ENCODE data around the gene LRRC4C.

DNA sequence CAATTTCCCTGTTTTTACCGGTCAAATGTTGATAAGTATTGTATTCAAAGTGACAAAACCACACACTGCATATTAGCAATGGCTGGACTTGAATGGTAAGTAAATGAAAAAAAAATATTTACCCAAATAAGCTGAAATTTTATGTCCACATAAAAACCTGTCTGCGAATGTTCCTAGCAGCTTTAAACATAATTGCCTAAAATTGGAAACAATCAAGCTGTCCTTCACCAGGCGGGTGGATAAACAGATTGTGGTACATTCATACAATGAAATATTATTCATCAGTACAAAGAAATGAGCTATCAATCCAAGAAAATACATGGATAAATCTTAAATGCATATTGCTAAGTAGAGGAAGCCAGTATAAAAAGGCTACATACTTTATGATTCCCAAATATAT is 1067.8 kb downstream of the LRRC4C start:
- no peak for TF ChIP-seq EZH2phosphoT487 (IDR thresholded peaks at IDR 0.05; ENCODE audit: unreplicated experiment)
- TF ChIP-seq, protein P1, sequence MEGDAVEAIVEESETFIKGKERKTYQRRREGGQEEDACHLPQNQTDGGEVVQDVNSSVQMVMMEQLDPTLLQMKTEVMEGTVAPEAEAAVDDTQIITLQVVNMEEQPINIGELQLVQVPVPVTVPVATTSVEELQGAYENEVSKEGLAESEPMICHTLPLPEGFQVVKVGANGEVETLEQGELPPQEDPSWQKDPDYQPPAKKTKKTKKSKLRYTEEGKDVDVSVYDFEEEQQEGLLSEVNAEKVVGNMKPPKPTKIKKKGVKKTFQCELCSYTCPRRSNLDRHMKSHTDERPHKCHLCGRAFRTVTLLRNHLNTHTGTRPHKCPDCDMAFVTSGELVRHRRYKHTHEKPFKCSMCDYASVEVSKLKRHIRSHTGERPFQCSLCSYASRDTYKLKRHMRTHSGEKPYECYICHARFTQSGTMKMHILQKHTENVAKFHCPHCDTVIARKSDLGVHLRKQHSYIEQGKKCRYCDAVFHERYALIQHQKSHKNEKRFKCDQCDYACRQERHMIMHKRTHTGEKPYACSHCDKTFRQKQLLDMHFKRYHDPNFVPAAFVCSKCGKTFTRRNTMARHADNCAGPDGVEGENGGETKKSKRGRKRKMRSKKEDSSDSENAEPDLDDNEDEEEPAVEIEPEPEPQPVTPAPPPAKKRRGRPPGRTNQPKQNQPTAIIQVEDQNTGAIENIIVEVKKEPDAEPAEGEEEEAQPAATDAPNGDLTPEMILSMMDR (conservative IDR thresholded peaks at IDR 0.05; ENCODE audit: low read depth in 2 of 2) = no peak
- no peak for TF ChIP-seq EZH2 (IDR thresholded peaks at IDR 0.05; ENCODE audit: low read depth, unreplicated experiment)
- TF ChIP-seq POLR2AphosphoS5 (IDR thresholded peaks at IDR 0.05; ENCODE audit: low read depth) = no peak

Data from GM23338 (cell line).